GM12878 (cell line): Measurements from ENCODE around the gene CTNNA2. TPM values are rescaled to one million over a fixed set of nuclear protein-coding genes. Genes with fewer than 3 reads are reported as not detected.

ENCODE experiments used
- ATAC-seq: fragments of 200-7000 bp; cut with Tn5 transposase; 3 replicates; pipeline ENCODE4 v1.9.1; 2020; ENCODE audit warnings: mild to moderate bottlenecking, moderate library complexity
- BruUV-seq: library from RNA; stranded (reverse); fragments of 400-500 nt; replicated peaks from 2 replicates; lab custom pipeline; 2021; lab: Mats Ljungman, UMichigan
- CTCF ChIA-PET: fragments of 300-600 bp; sonication (Branson Sonifier 250); formaldehyde crosslinking; extraction: SDS; loops from one replicate; lab custom pipeline; 2021; ENCODE audit warnings: inconsistent platforms; lab: Yijun Ruan, JAX
- POLR2A ChIA-PET: fragments of 350-600 bp; formaldehyde crosslinking; extraction: SDS; loops from one replicate; lab custom pipeline; 2021; ENCODE audit warnings: inconsistent platforms; lab: Charles Lee
- RAD21 ChIA-PET: fragments of 300-600 bp; sonication (Branson Sonifier 250); formaldehyde crosslinking; loops from one replicate; lab custom pipeline; 2023; ENCODE audit warnings: antibody characterized with exemption; ENCODE audit not compliant: unreplicated experiment; lab: Charles Lee
- SMC1A ChIA-PET: fragments of 300-600 bp; sonication (Branson Sonifier 250); formaldehyde crosslinking; loops from one replicate; lab custom pipeline; 2023; ENCODE audit not compliant: unreplicated experiment, uncharacterized antibody; lab: Charles Lee
- DNase-seq: peaks from one replicate; pipeline ENCODE4 v3.0.0-alpha.2; 2011; ENCODE audit warnings: low read depth, low spot score
- FAIRE-seq: peaks from 3 replicates; lab custom pipeline; 2011; peaks lifted over from hg19 to GRCh38; lab: Jason Lieb, UNC
- H2AFZ ChIP-seq: 2 replicates; pipeline ENCODE4 v1.6.0; 2011; ENCODE audit warnings: low read depth, low read length, control low read depth; ENCODE audit not compliant: control insufficient read depth
- H3K27ac ChIP-seq: 2 replicates; pipeline ENCODE4 v1.5.1; 2011; ENCODE audit warnings: control low read depth; ENCODE audit not compliant: control insufficient read depth, insufficient read depth
- H3K27me3 ChIP-seq, 2 experiments: replicated peaks in 1 of 2; 2 replicates each; pipeline versions ENCODE4 v1.6.0 to v1.6.1; 2011; ENCODE audit warnings: low read length in 1 of 2; ENCODE audit not compliant: control insufficient read depth in 2 of 2, insufficient read depth in 2 of 2
- H3K36me3 ChIP-seq, 2 experiments: 2 replicates each; pipeline ENCODE4 v1.5.1; 2011; ENCODE audit warnings: low read length in 1 of 2; ENCODE audit not compliant: control insufficient read depth in 2 of 2, insufficient read depth in 2 of 2
- H3K4me1 ChIP-seq: 2 replicates; pipeline ENCODE4 v1.6.1; 2011; ENCODE audit warnings: mild to moderate bottlenecking, low read length, moderate library complexity, mixed read lengths; ENCODE audit not compliant: control insufficient read depth, insufficient read depth
- H3K4me2 ChIP-seq: 2 replicates; pipeline ENCODE4 v1.6.0; 2011; ENCODE audit warnings: control low read depth; ENCODE audit not compliant: control insufficient read depth, insufficient read depth
- H3K4me3 ChIP-seq: fragments of 200-600 bp; sonication (generic); 2 replicates; pipeline ENCODE4 v1.5.1; 2016
- H3K79me2 ChIP-seq: 2 replicates; pipeline ENCODE4 v1.6.0; 2011; ENCODE audit warnings: low read length; ENCODE audit not compliant: control insufficient read depth, insufficient read depth
- H3K9ac ChIP-seq: 2 replicates; pipeline ENCODE4 v1.8.0; 2011; ENCODE audit warnings: low read length, control low read depth, mixed read lengths; ENCODE audit not compliant: control insufficient read depth, insufficient read depth
- H3K9me3 ChIP-seq: replicated peaks from 3 replicates; pipeline ENCODE4 v1.5.1; 2011; ENCODE audit warnings: mild to moderate bottlenecking, low read length; ENCODE audit not compliant: control insufficient read depth, insufficient read depth
- H4K20me1 ChIP-seq: 2 replicates; pipeline ENCODE4 v1.6.0; 2011; ENCODE audit not compliant: control insufficient read depth, insufficient read depth
- BACH1 ChIP-seq: fragments of 450-650 bp; IDR thresholded peaks from 2 replicates; pipeline ENCODE4 v1.6.1; 2017; ENCODE audit warnings: mild to moderate bottlenecking, borderline replicate concordance
- JUND ChIP-seq: IDR thresholded peaks from 2 replicates; pipeline ENCODE4 v1.6.1; 2012; ENCODE audit warnings: low read depth, mild to moderate bottlenecking, low read length, improper control_type of control experiment, moderate library complexity
- in situ Hi-C: fragments of 300-500 bp; cut with MboI; formaldehyde crosslinking; loops from 9 replicates; pipeline ENCODE4 v1.14.3; 2018; ENCODE audit warnings: mixed read lengths
- intact Hi-C: fragments of 100-400 bp; cut with micrococcal nuclease; formaldehyde crosslinking; loops from one replicate; pipeline ENCODE4 v1.14.2; 2022; ENCODE audit not compliant: unreplicated experiment
- polyA plus RNA-seq, 11 experiments: library from polyadenylated mRNA; depleted of rRNA in 4 of 11; unstranded in 6 of 11; stranded (reverse) in 5 of 11; fragments of >200 nt; fragmentation: Nextera tagmentation in 4 of 11; fragmentation: Illumina TruSeq in 1 of 11; extraction: Ambion mirVana in 4 of 11; extraction: Trizol in 1 of 11; gene quantifications; 1 replicate in 1 of 11; 2 replicates in 10 of 11; pipeline versions ENCODE4 v1.2.1 to v1.2.3, GENCODE V29; 2011 to 2016; ENCODE audit warnings: inconsistent platforms in 2 of 11, missing spikeins in 2 of 11, low read depth in 1 of 11
- total RNA-seq, 4 experiments: library from RNA; depleted of rRNA in 3 of 4; stranded (reverse); fragments of >200 nt in 3 of 4; fragmentation: Illumina TruSeq in 1 of 4; extraction: Trizol in 1 of 4; gene quantifications; 2 replicates each; pipeline versions ENCODE4 v1.2.1 to v1.2.3, GENCODE V29; 2013 to 2021
- TF ChIP-seq, protein P1 (sequence below): fragments of 450-650 bp; IDR thresholded peaks from 2 replicates; pipeline ENCODE4 v1.6.1; 2017; ENCODE audit warnings: mild to moderate bottlenecking, moderate library complexity
- TF ChIP-seq, protein P2 (sequence below): fragments of 450-650 bp; IDR thresholded peaks from 2 replicates; pipeline ENCODE4 v1.6.1; 2017; ENCODE audit warnings: mild to moderate bottlenecking, moderate library complexity

Gene CTNNA2
- total and polyA plus RNA-seq, 10 of the 15 experiments (the other 5 are each of a cell fraction or from before 2014, with no cell fraction given): 2.4 to 36.2 (median 6.6) TPM

DNA sequence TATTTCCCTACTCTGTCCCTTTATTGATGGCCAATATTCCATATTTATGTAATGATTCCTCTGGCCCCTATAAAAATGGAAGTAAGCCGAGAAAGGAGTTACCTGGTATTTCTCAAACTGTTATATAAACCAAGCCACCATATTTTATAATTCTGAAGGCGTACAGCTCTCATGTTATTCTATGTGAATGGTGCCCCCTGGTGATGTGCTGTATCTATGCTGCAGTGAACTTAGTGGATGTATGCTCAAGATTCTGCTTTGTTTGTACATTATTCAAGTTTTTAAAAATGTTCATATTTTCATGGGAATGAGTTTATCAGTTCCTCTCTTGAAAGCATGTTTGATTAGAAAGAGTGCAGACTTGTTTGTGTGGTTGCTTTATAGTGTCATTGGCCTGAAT is 986.2 kb downstream of the CTNNA2 start (continued):
- TF ChIP-seq, protein P1, sequence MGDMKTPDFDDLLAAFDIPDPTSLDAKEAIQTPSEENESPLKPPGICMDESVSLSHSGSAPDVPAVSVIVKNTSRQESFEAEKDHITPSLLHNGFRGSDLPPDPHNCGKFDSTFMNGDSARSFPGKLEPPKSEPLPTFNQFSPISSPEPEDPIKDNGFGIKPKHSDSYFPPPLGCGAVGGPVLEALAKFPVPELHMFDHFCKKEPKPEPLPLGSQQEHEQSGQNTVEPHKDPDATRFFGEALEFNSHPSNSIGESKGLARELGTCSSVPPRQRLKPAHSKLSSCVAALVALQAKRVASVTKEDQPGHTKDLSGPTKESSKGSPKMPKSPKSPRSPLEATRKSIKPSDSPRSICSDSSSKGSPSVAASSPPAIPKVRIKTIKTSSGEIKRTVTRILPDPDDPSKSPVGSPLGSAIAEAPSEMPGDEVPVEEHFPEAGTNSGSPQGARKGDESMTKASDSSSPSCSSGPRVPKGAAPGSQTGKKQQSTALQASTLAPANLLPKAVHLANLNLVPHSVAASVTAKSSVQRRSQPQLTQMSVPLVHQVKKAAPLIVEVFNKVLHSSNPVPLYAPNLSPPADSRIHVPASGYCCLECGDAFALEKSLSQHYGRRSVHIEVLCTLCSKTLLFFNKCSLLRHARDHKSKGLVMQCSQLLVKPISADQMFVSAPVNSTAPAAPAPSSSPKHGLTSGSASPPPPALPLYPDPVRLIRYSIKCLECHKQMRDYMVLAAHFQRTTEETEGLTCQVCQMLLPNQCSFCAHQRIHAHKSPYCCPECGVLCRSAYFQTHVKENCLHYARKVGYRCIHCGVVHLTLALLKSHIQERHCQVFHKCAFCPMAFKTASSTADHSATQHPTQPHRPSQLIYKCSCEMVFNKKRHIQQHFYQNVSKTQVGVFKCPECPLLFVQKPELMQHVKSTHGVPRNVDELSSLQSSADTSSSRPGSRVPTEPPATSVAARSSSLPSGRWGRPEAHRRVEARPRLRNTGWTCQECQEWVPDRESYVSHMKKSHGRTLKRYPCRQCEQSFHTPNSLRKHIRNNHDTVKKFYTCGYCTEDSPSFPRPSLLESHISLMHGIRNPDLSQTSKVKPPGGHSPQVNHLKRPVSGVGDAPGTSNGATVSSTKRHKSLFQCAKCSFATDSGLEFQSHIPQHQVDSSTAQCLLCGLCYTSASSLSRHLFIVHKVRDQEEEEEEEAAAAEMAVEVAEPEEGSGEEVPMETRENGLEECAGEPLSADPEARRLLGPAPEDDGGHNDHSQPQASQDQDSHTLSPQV: no peak
- TF ChIP-seq BACH1: no peak

- H3K9ac ChIP-seq: no peak overlapping the region
- H3K79me2 ChIP-seq: no peaks in the 10 kb centered on the region
- TF ChIP-seq JUND: no peak
- TF ChIP-seq, protein P2, sequence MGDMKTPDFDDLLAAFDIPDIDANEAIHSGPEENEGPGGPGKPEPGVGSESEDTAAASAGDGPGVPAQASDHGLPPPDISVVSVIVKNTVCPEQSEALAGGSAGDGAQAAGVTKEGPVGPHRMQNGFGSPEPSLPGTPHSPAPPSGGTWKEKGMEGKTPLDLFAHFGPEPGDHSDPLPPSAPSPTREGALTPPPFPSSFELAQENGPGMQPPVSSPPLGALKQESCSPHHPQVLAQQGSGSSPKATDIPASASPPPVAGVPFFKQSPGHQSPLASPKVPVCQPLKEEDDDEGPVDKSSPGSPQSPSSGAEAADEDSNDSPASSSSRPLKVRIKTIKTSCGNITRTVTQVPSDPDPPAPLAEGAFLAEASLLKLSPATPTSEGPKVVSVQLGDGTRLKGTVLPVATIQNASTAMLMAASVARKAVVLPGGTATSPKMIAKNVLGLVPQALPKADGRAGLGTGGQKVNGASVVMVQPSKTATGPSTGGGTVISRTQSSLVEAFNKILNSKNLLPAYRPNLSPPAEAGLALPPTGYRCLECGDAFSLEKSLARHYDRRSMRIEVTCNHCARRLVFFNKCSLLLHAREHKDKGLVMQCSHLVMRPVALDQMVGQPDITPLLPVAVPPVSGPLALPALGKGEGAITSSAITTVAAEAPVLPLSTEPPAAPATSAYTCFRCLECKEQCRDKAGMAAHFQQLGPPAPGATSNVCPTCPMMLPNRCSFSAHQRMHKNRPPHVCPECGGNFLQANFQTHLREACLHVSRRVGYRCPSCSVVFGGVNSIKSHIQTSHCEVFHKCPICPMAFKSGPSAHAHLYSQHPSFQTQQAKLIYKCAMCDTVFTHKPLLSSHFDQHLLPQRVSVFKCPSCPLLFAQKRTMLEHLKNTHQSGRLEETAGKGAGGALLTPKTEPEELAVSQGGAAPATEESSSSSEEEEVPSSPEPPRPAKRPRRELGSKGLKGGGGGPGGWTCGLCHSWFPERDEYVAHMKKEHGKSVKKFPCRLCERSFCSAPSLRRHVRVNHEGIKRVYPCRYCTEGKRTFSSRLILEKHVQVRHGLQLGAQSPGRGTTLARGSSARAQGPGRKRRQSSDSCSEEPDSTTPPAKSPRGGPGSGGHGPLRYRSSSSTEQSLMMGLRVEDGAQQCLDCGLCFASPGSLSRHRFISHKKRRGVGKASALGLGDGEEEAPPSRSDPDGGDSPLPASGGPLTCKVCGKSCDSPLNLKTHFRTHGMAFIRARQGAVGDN: peak; percentile 26; the same call in 1 of the 2 replicates
- BruUV-seq: no TSS peak
- ChIA-PET CTCF (interaction anchor here (0.6 to 14.8 kb wide), 17 partner anchors 13 to 263 kb away, joined by 3 to 440 read pairs (median 4); no protein-coding TSS in a partner anchor), SMC1A (interaction anchor here (0.8 to 16.1 kb wide), 18 partner anchors 9 to 257 kb away, joined by 3 to 559 read pairs (median 5); no protein-coding TSS in a partner anchor), RAD21 (interaction anchor here (0.8 to 16.2 kb wide), 7 partner anchors 8 to 176 kb away, joined by 3 to 556 read pairs (median 83); no protein-coding TSS in a partner anchor), POLR2A (interaction anchor here (1.2 to 15.2 kb wide), 8 partner anchors 10 to 48 kb away, joined by 3 to 319 read pairs (median 4); no protein-coding TSS in a partner anchor)
- no peak overlapping the region for H3K4me2 ChIP-seq
- no peak overlapping the region for H2AFZ ChIP-seq
- no peak overlapping the region for H3K27ac ChIP-seq
- H3K4me3 ChIP-seq: no peak overlapping the region
- H3K27me3 ChIP-seq: no peaks in the 10 kb centered on the region
- ATAC-seq (no peak), FAIRE-seq (no peak), DNase-seq (no peak)
- in situ Hi-C loops (loop anchor here (5.0 kb wide), 1 partner anchor 175 kb away; no protein-coding TSS in a partner anchor), intact Hi-C loops (no loop called here)
- H4K20me1 ChIP-seq: no peaks in the 10 kb centered on the region
- no peaks in the 10 kb centered on the region for H3K9me3 ChIP-seq
- no peaks in the 10 kb centered on the region for H3K4me1 ChIP-seq
- no peaks in the 10 kb centered on the region for H3K36me3 ChIP-seq
Measured at GRCh38 chr2:80501874-80502624, 989.2 kb downstream of the CTNNA2 start.
